ENCODE measurements around the gene NSG2. TPM values are rescaled to one million over a fixed set of nuclear protein-coding genes. Genes with fewer than 3 reads are reported as not detected.

The NSG2 gene
- total and polyA plus RNA-seq, 2 experiments from 2014 or later: 0.33 TPM; not detected in 1

DNA sequence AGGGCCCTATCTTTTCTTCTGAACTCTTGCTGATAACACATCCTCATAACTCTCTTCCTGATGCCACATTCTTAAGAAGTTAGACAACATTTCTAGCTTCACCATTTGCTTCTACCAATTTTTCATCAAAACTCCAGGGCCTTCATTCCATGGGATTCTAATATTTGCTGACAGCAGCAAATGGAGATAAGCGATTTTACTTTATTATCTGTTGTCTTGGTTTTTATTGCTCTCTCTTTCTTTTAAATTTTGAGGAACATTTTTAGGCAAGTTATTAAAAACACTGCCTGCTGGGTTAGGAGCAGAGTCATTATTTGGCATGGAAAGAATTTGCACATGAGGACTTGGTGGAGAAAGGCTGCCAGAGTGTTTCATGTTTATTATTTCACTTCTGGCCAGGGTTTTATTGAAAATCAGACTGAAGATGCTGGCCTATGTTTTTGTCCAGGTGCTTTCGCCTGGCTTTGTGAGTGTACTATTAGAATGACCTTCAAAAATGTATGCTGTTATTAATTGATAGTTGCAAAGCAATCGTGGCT, 27.7 kb downstream of the NSG2 start:
- H4K20me1 ChIP-seq (ENCODE audit: insufficient read depth, poor library complexity, severe bottlenecking): no peaks in the 10 kb centered on the region
- H3K79me2 ChIP-seq: no peaks in the 10 kb centered on the region
- no peak for DNase-seq (ENCODE audit: low spot score)
- WGBS (ENCODE audit: low lambda C conversion rate, missing lambda C conversion rate): 75% methylated on average over 3 of the region's 3 CpGs
- no peak overlapping the region for H3K27ac ChIP-seq
- peaks cover 5% of the 10 kb centered on the region for H3K27me3 ChIP-seq
- no peaks in the 10 kb centered on the region for H3K4me1 ChIP-seq (ENCODE audit: insufficient read depth)
- H3K4me3 ChIP-seq: no peak overlapping the region
- H2AFZ ChIP-seq: no peak overlapping the region
- no peak overlapping the region for H3K4me2 ChIP-seq
- no peaks in the 10 kb centered on the region for H3K36me3 ChIP-seq (replicated peaks; ENCODE audit: insufficient read depth, low read depth)
- no peaks in the 10 kb centered on the region for H3K9me3 ChIP-seq (ENCODE audit: low read depth)
- no peaks in the 10 kb centered on the region for H3K9me2 ChIP-seq (replicated peaks; ENCODE audit: insufficient read depth)
- TF ChIP-seq EZH2 (IDR thresholded peaks at IDR 0.05; ENCODE audit: borderline replicate concordance) (no peak), EZH2phosphoT487 (IDR thresholded peaks at IDR 0.05; ENCODE audit: low read depth, severe bottlenecking, unreplicated experiment) (no peak)
- TF ChIP-seq, protein P1, sequence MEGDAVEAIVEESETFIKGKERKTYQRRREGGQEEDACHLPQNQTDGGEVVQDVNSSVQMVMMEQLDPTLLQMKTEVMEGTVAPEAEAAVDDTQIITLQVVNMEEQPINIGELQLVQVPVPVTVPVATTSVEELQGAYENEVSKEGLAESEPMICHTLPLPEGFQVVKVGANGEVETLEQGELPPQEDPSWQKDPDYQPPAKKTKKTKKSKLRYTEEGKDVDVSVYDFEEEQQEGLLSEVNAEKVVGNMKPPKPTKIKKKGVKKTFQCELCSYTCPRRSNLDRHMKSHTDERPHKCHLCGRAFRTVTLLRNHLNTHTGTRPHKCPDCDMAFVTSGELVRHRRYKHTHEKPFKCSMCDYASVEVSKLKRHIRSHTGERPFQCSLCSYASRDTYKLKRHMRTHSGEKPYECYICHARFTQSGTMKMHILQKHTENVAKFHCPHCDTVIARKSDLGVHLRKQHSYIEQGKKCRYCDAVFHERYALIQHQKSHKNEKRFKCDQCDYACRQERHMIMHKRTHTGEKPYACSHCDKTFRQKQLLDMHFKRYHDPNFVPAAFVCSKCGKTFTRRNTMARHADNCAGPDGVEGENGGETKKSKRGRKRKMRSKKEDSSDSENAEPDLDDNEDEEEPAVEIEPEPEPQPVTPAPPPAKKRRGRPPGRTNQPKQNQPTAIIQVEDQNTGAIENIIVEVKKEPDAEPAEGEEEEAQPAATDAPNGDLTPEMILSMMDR (IDR thresholded peaks at IDR 0.05; ENCODE audit: poor library complexity): no peak

DNA sequence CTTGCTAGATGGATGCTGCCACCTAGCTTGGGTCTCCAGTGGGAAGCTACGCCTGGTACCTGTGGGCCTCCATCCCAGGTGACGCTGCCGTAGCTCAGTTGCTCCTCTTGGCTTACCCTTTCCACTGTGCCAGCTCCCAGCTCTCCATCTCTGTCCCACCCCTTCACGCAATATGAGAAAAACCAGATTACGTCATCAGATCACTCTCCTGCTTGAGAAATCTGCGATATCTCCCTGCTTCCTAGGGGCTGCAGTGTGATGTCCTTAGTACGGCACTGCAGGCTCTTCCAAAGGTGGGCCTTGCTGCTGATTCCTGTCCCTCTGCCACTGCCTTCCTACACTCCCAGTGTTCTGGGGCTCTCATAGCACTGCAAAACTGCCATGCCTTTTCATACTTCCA, 28.9 kb downstream of the NSG2 start:
- Histone ChIP-seq H3K9me3 (ENCODE audit: low read depth) (no peaks in the 10 kb centered on the region), H3K36me3 (replicated peaks; ENCODE audit: insufficient read depth, low read depth) (no peaks in the 10 kb centered on the region), H3K4me1 (ENCODE audit: insufficient read depth) (no peaks in the 10 kb centered on the region), H3K27ac (no peak overlapping the region), H4K20me1 (ENCODE audit: insufficient read depth, poor library complexity, severe bottlenecking) (no peaks in the 10 kb centered on the region), H2AFZ (no peak overlapping the region), H3K27me3 (peaks cover 5% of the 10 kb centered on the region), H3K9me2 (replicated peaks; ENCODE audit: insufficient read depth) (no peaks in the 10 kb centered on the region), H3K4me3 (no peak overlapping the region), H3K4me2 (no peak overlapping the region), H3K79me2 (no peaks in the 10 kb centered on the region)
- TF ChIP-seq EZH2phosphoT487 (IDR thresholded peaks at IDR 0.05; ENCODE audit: low read depth, severe bottlenecking, unreplicated experiment): no peak
- TF ChIP-seq EZH2 (IDR thresholded peaks at IDR 0.05; ENCODE audit: borderline replicate concordance): no peak
- TF ChIP-seq, protein P1 (IDR thresholded peaks at IDR 0.05; ENCODE audit: poor library complexity): no peak
- no peak for DNase-seq (ENCODE audit: low spot score)
- 94% methylated on average over 7 of the region's 7 CpGs for WGBS (ENCODE audit: low lambda C conversion rate, missing lambda C conversion rate)

DNA sequence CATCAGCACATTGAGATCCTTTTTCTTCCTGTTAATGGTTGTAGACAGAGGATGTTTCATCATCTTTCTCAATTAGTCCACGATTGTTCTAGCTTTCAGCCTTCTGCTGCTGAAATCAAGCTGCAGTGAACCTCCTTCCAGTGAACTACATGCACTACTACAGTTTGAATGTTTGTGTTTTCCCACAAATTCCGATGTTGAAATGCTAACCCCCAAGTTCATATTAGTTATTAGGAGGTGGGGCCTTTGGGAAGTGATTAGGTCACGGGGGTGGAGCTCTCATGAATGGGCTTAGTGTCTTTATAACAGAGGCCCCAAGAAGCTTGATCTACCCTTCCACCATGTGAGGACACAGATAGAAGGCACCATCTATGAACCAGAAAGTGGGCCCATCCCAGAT, 32.9 kb downstream of the NSG2 start:
- 75% methylated on average over 3 of the region's 3 CpGs for WGBS (ENCODE audit: low lambda C conversion rate, missing lambda C conversion rate)
- Histone ChIP-seq H3K79me2 (no peaks in the 10 kb centered on the region), H4K20me1 (ENCODE audit: insufficient read depth, poor library complexity, severe bottlenecking) (no peaks in the 10 kb centered on the region), H3K9me2 (replicated peaks; ENCODE audit: insufficient read depth) (no peaks in the 10 kb centered on the region), H3K4me3 (no peak overlapping the region), H3K4me1 (ENCODE audit: insufficient read depth) (no peaks in the 10 kb centered on the region), H3K4me2 (no peak overlapping the region), H3K27ac (no peak overlapping the region), H3K36me3 (replicated peaks; ENCODE audit: insufficient read depth, low read depth) (no peaks in the 10 kb centered on the region), H3K27me3 (peaks cover 5% of the 10 kb centered on the region), H3K9me3 (ENCODE audit: low read depth) (no peaks in the 10 kb centered on the region), H2AFZ (no peak overlapping the region)
- TF ChIP-seq EZH2phosphoT487 (IDR thresholded peaks at IDR 0.05; ENCODE audit: low read depth, severe bottlenecking, unreplicated experiment) (no peak), EZH2 (IDR thresholded peaks at IDR 0.05; ENCODE audit: borderline replicate concordance) (no peak)
- TF ChIP-seq, protein P1 (IDR thresholded peaks at IDR 0.05; ENCODE audit: poor library complexity): no peak
- no peak for DNase-seq (ENCODE audit: low spot score)

All from hepatocyte (in vitro differentiated cells).